PC-9 (cell line): ENCODE results near the gene PPP3R1. TPM values are rescaled to one million over a fixed set of nuclear protein-coding genes. Genes with fewer than 3 reads are reported as not detected.
"Not testable (repeated sequence)": the region's sequence is repeated elsewhere in the genome, so short reads cannot be mapped to it uniquely, and the experiment has no call there.

Experiments
- BruUV-seq: library from RNA; stranded (reverse); fragments of 400-500 nt; replicated peaks from 2 replicates; lab custom pipeline; 2021; lab: Mats Ljungman, UMichigan
- CTCF ChIA-PET: fragments of 300-600 bp; sonication (Branson Sonifier 250); formaldehyde crosslinking; loops from one replicate; lab custom pipeline; 2022; ENCODE audit warnings: antibody characterized with exemption; lab: Charles Lee
- POLR2A ChIA-PET: fragments of 300-600 bp; sonication (Branson Sonifier 250); formaldehyde crosslinking; loops from one replicate; lab custom pipeline; 2022; ENCODE audit warnings: antibody characterized with exemption; ENCODE audit not compliant: unreplicated experiment; lab: Charles Lee
- DNase-seq, 2 experiments: peaks; one replicate each; pipeline versions ENCODE4 v3.0.0 to v3.0.0-alpha.2; 2015 to 2022; ENCODE audit warnings: mixed read lengths in 1 of 2
- H2AFZ ChIP-seq: fragments of 200-600 bp; sonication (generic); 2 replicates; pipeline ENCODE4 v1.8.1; 2017; ENCODE audit warnings: antibody characterized with exemption
- H3F3A ChIP-seq: fragments of 200-600 bp; sonication (generic); 2 replicates; pipeline ENCODE4 v1.8.1; 2017; ENCODE audit warnings: antibody characterized with exemption, mild to moderate bottlenecking, low read depth; ENCODE audit not compliant: insufficient read depth
- H3K27ac ChIP-seq: fragments of 200-600 bp; sonication (generic); 2 replicates; pipeline ENCODE4 v1.6.1; 2016; ENCODE audit warnings: mixed run types
- H3K27me3 ChIP-seq: fragments of 200-600 bp; sonication (generic); 2 replicates; pipeline ENCODE4 v1.6.1; 2016; ENCODE audit warnings: low read depth, mixed run types; ENCODE audit not compliant: insufficient read depth
- H3K36me3 ChIP-seq: fragments of 200-600 bp; sonication (generic); 2 replicates; pipeline ENCODE4 v1.6.1; 2016; ENCODE audit warnings: low read depth, mixed run types
- H3K4me1 ChIP-seq: fragments of 200-600 bp; sonication (generic); replicated peaks from 2 replicates; pipeline ENCODE4 v1.6.1; 2016; ENCODE audit warnings: mixed run types; ENCODE audit not compliant: insufficient read depth
- H3K4me2 ChIP-seq: fragments of 200-600 bp; sonication (generic); 2 replicates; pipeline ENCODE4 v1.6.1; 2017; ENCODE audit warnings: mixed run types
- H3K4me3 ChIP-seq: fragments of 200-600 bp; sonication (generic); 2 replicates; pipeline ENCODE4 v1.6.1; 2016; ENCODE audit warnings: mixed run types
- H3K79me2 ChIP-seq: fragments of 200-600 bp; sonication (generic); 2 replicates; pipeline ENCODE4 v1.6.1; 2017; ENCODE audit warnings: low read depth, mixed run types
- H3K9me2 ChIP-seq: fragments of 200-600 bp; sonication (generic); 2 replicates; pipeline ENCODE4 v1.8.1; 2017; ENCODE audit warnings: mild to moderate bottlenecking; ENCODE audit not compliant: insufficient read depth
- H3K9me3 ChIP-seq: fragments of 200-600 bp; sonication (generic); 2 replicates; pipeline ENCODE4 v1.8.1; 2016; ENCODE audit warnings: low read depth; ENCODE audit not compliant: insufficient read depth
- H4K20me1 ChIP-seq: fragments of 200-600 bp; sonication (generic); 2 replicates; pipeline ENCODE4 v1.8.1; 2017; ENCODE audit not compliant: insufficient read depth
- CTCF ChIP-seq: fragments of 200-600 bp; sonication (generic); conservative IDR thresholded peaks from 2 replicates; pipeline ENCODE4 v1.6.1; 2017; ENCODE audit warnings: mixed run types, antibody characterized with exemption, mild to moderate bottlenecking, moderate library complexity
- EZH2 ChIP-seq: fragments of 200-600 bp; sonication (generic); IDR thresholded peaks from 2 replicates; pipeline ENCODE4 v1.8.0; 2017; ENCODE audit warnings: antibody characterized with exemption, low read depth
- intact Hi-C: fragments of 100-400 bp; cut with micrococcal nuclease; formaldehyde crosslinking; loops from one replicate; pipeline ENCODE4 v1.10.0; 2022; ENCODE audit not compliant: unreplicated experiment
- total RNA-seq: library from RNA; stranded (reverse); gene quantifications from 2 replicates; pipeline ENCODE4 v1.2.3, GENCODE V29; 2021

The PPP3R1 gene
- total RNA-seq, 1 experiment from 2014 or later = 67.5 TPM

GRCh38 chr2:68176657-68177056 lies 75.7 kb downstream of the PPP3R1 start:
- no TSS peak for BruUV-seq

GRCh38 chr2:68175210-68175609 lies 77.1 kb downstream of the PPP3R1 start:
- CTCF ChIA-PET, H3K79me2 ChIP-seq, H3K27ac ChIP-seq, H3K27me3 ChIP-seq, H3K4me3 ChIP-seq, H3K4me1 ChIP-seq, intact Hi-C loops, H2AFZ ChIP-seq, H3K9me3 ChIP-seq, DNase-seq, H3K9me2 ChIP-seq, H3K4me2 ChIP-seq: not testable (repeated sequence)
- H4K20me1 ChIP-seq = peaks cover 21% of the 10 kb centered on the region
- peaks cover 40% of the 10 kb centered on the region; the same call in 1 of the 2 replicates for H3K36me3 ChIP-seq
- POLR2A ChIA-PET = interaction anchor here (0.7 kb wide), 1 partner anchor 8 kb away, joined by 4 read pairs; no protein-coding TSS in a partner anchor
- TSS peak; percentile 19 for BruUV-seq
- H3F3A ChIP-seq = peaks cover 27% of the 10 kb centered on the region; the same call in 1 of the 2 replicates

More at GRCh38 chr2:68176657-68177056, 75.7 kb downstream of the PPP3R1 start:
- peaks cover 28% of the 10 kb centered on the region; the same call in 1 of the 2 replicates for H3F3A ChIP-seq
- H3K4me2 ChIP-seq = no peak overlapping the region
- ChIA-PET CTCF (no interaction called here), POLR2A (no interaction called here)
- no peak for DNase-seq
- H3K9me2 ChIP-seq = no peaks in the 10 kb centered on the region
- no peaks in the 10 kb centered on the region for H3K79me2 ChIP-seq
- H3K36me3 ChIP-seq = peaks cover 34% of the 10 kb centered on the region; the same call in 1 of the 2 replicates
- H2AFZ ChIP-seq = no peak overlapping the region
- H3K4me1 ChIP-seq = no peaks in the 10 kb centered on the region
- TF ChIP-seq CTCF (no peak), EZH2 (no peak)
- no peaks in the 10 kb centered on the region for H3K27me3 ChIP-seq
- intact Hi-C loops = no loop called here
- H3K9me3 ChIP-seq = no peaks in the 10 kb centered on the region
- H3K4me3 ChIP-seq = no peak overlapping the region
- H4K20me1 ChIP-seq = peaks cover 17% of the 10 kb centered on the region
- H3K27ac ChIP-seq = no peak overlapping the region

- POLR2A ChIA-PET = no interaction called here
- Histone ChIP-seq H3K9me2 (no peaks in the 10 kb centered on the region), H3K79me2 (no peaks in the 10 kb centered on the region), H3K4me2 (no peak overlapping the region), H3K27ac (no peak overlapping the region), H2AFZ (no peak overlapping the region), H4K20me1 (peaks cover 21% of the 10 kb centered on the region), H3K4me3 (no peak overlapping the region), H3F3A (peaks cover 20% of the 10 kb centered on the region; the same call in 1 of the 2 replicates), H3K4me1 (no peaks in the 10 kb centered on the region), H3K9me3 (no peaks in the 10 kb centered on the region), H3K36me3 (peaks cover 41% of the 10 kb centered on the region), H3K27me3 (no peaks in the 10 kb centered on the region)
- CTCF ChIA-PET = no interaction called here
- DNase-seq = no peak
- intact Hi-C loops = no loop called here
- BruUV-seq = no TSS peak
- no peak for TF ChIP-seq EZH2
- no peak for TF ChIP-seq CTCF
Measured at GRCh38 chr2:68172990-68173700, 79.2 kb downstream of the PPP3R1 start.
